HL-60 (cell line): Measurements from ENCODE around the gene OR1B1.

Experiments used
- CTCF ChIP-seq: IDR thresholded peaks from one replicate; pipeline ENCODE4 v1.5.1; 2011; ENCODE audit warnings: low read length, control low read depth, inconsistent platforms; ENCODE audit not compliant: insufficient read depth
- TF ChIP-seq, protein P1 (sequence below): IDR thresholded peaks from 2 replicates; pipeline ENCODE4 v1.6.1; 2012; ENCODE audit warnings: low read depth; ENCODE audit not compliant: insufficient replicate concordance

GRCh38 chr9:122609804-122610203 lies 47.6 kb downstream of the OR1B1 start:
- TF ChIP-seq, protein P1, sequence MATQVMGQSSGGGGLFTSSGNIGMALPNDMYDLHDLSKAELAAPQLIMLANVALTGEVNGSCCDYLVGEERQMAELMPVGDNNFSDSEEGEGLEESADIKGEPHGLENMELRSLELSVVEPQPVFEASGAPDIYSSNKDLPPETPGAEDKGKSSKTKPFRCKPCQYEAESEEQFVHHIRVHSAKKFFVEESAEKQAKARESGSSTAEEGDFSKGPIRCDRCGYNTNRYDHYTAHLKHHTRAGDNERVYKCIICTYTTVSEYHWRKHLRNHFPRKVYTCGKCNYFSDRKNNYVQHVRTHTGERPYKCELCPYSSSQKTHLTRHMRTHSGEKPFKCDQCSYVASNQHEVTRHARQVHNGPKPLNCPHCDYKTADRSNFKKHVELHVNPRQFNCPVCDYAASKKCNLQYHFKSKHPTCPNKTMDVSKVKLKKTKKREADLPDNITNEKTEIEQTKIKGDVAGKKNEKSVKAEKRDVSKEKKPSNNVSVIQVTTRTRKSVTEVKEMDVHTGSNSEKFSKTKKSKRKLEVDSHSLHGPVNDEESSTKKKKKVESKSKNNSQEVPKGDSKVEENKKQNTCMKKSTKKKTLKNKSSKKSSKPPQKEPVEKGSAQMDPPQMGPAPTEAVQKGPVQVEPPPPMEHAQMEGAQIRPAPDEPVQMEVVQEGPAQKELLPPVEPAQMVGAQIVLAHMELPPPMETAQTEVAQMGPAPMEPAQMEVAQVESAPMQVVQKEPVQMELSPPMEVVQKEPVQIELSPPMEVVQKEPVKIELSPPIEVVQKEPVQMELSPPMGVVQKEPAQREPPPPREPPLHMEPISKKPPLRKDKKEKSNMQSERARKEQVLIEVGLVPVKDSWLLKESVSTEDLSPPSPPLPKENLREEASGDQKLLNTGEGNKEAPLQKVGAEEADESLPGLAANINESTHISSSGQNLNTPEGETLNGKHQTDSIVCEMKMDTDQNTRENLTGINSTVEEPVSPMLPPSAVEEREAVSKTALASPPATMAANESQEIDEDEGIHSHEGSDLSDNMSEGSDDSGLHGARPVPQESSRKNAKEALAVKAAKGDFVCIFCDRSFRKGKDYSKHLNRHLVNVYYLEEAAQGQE: no peak
- TF ChIP-seq CTCF: no peak
